Left ventricle myocardium inferior (tissue), 1 donor: ENCODE results near the gene C1orf210. TPM values are rescaled to one million over a fixed set of nuclear protein-coding genes. Genes with fewer than 3 reads are reported as not detected.

Experiments used
- DNase-seq: peaks from one replicate; pipeline ENCODE4 v3.0.0-alpha.2; 2020
- H3K27ac ChIP-seq: fragments of 200-600 bp; replicated peaks from 2 replicates; pipeline ENCODE4 v1.8.0; 2021
- H3K27me3 ChIP-seq: fragments of 200-600 bp; 2 replicates; pipeline ENCODE4 v1.8.0; 2021; ENCODE audit warnings: low read depth
- H3K36me3 ChIP-seq: fragments of 200-600 bp; 2 replicates; pipeline ENCODE4 v1.8.0; 2021
- H3K4me1 ChIP-seq: fragments of 200-600 bp; 2 replicates; pipeline ENCODE4 v1.8.0; 2021
- H3K4me3 ChIP-seq: fragments of 200-600 bp; 2 replicates; pipeline ENCODE4 v1.8.0; 2021; ENCODE audit warnings: mild to moderate bottlenecking, moderate library complexity
- H3K9me3 ChIP-seq: fragments of 200-600 bp; replicated peaks from 2 replicates; pipeline ENCODE4 v1.8.0; 2021
- CTCF ChIP-seq: fragments of 200-600 bp; IDR thresholded peaks from 2 replicates; pipeline ENCODE4 v1.8.0; 2021; ENCODE audit warnings: antibody characterized with exemption, mild to moderate bottlenecking, borderline replicate concordance
- intact Hi-C: fragments of 100-400 bp; cut with micrococcal nuclease; formaldehyde crosslinking; loops from one replicate; pipeline ENCODE4 v1.11.0; 2022
- total RNA-seq: library from RNA; stranded (reverse); fragmentation: NEBNext Ultra II Directional; extraction: Animal tissue kit (Norgen Biotek cat#: 25700); gene quantifications from one replicate; pipeline ENCODE4 v1.2.1, GENCODE V29; 2021
- donor health status: DM: no; HTN: yes; CAD: no; lungs with severe emphysema.

The C1orf210 gene
- total RNA-seq, 1 donor from 2014 or later = not detected

GRCh38 chr1:43292679-43293078, 7.3 kb upstream of the C1orf210 start:
- no peak overlapping the region for H3K27ac ChIP-seq
- TF ChIP-seq CTCF = no peak

GRCh38 chr1:43292216-43292615, 6.8 kb upstream of the C1orf210 start:
- H3K27ac ChIP-seq = no peak overlapping the region
- intact Hi-C loops = no loop called here

More at GRCh38 chr1:43292679-43293078, 7.3 kb upstream of the C1orf210 start:
- Histone ChIP-seq H3K9me3 (no peaks in the 10 kb centered on the region), H3K4me1 (peaks cover 46% of the 10 kb centered on the region), H3K36me3 (no peaks in the 10 kb centered on the region), H3K27me3 (no peaks in the 10 kb centered on the region), H3K4me3 (no peak overlapping the region)
- no peak for DNase-seq
- intact Hi-C loops = no loop called here

GRCh38 chr1:43288785-43289706, 3.7 kb upstream of the C1orf210 start:
- no peaks in the 10 kb centered on the region for H3K36me3 ChIP-seq
- H3K27ac ChIP-seq = no peak overlapping the region
- H3K27me3 ChIP-seq = no peaks in the 10 kb centered on the region
- H3K9me3 ChIP-seq = no peaks in the 10 kb centered on the region
- TF ChIP-seq CTCF = no peak
- H3K4me1 ChIP-seq = peaks cover 12% of the 10 kb centered on the region
- intact Hi-C loops = no loop called here
- DNase-seq = no peak
- H3K4me3 ChIP-seq = no peak overlapping the region

More at GRCh38 chr1:43292216-43292615, 6.8 kb upstream of the C1orf210 start:
- no peaks in the 10 kb centered on the region for H3K9me3 ChIP-seq
- no peak for DNase-seq
- no peak for TF ChIP-seq CTCF
- H3K4me1 ChIP-seq = peaks cover 42% of the 10 kb centered on the region
- no peaks in the 10 kb centered on the region for H3K27me3 ChIP-seq
- no peak overlapping the region for H3K4me3 ChIP-seq
- H3K36me3 ChIP-seq = no peaks in the 10 kb centered on the region

GRCh38 chr1:43288058-43288784, 2.8 kb upstream of the C1orf210 start:
- Histone ChIP-seq H3K27ac (no peak overlapping the region), H3K27me3 (no peaks in the 10 kb centered on the region), H3K4me1 (peaks cover 4% of the 10 kb centered on the region), H3K36me3 (no peaks in the 10 kb centered on the region), H3K4me3 (no peak overlapping the region), H3K9me3 (no peaks in the 10 kb centered on the region)
- intact Hi-C loops = no loop called here
- DNase-seq = no peak
- no peak for TF ChIP-seq CTCF

- Histone ChIP-seq H3K27ac (no peak overlapping the region), H3K9me3 (no peaks in the 10 kb centered on the region), H3K4me3 (no peak overlapping the region), H3K27me3 (no peaks in the 10 kb centered on the region), H3K36me3 (no peaks in the 10 kb centered on the region), H3K4me1 (no peaks in the 10 kb centered on the region)
- intact Hi-C loops = no loop called here
- no peak for DNase-seq
- TF ChIP-seq CTCF = no peak
Measured at GRCh38 chr1:43286533-43286932, 1.2 kb upstream of the C1orf210 start.
